Ovary (tissue), 9 donors: ENCODE data around the gene C22orf31. TPM values are rescaled to one million over a fixed set of nuclear protein-coding genes. Genes with fewer than 3 reads are reported as not detected.

ENCODE experiments used
- DNase-seq, 5 donors: peaks; one replicate each; pipeline ENCODE4 v3.0.0-alpha.2; 2019 to 2020
- H3K27ac ChIP-seq, 2 donors: fragments of 200-600 bp; one replicate each; pipeline versions ENCODE4 v1.5.1 to v1.8.0; 2019 to 2022
- H3K27me3 ChIP-seq: fragments of 200-600 bp; one replicate; pipeline ENCODE4 v1.8.0; 2022
- H3K36me3 ChIP-seq: fragments of 200-600 bp; sonication (generic); one replicate; pipeline ENCODE4 v1.5.1; 2019
- H3K4me1 ChIP-seq: one replicate; pipeline ENCODE4 v1.8.1; 2013; ENCODE audit warnings: mild to moderate bottlenecking, moderate library complexity; ENCODE audit not compliant: insufficient read depth
- H3K4me3 ChIP-seq: fragments of 200-600 bp; sonication (generic); one replicate; pipeline ENCODE4 v1.5.1; 2017
- H3K9me3 ChIP-seq, 2 donors: fragments of 200-600 bp in 1 of 2; sonication (generic) in 1 of 2; one replicate each; pipeline versions ENCODE4 v1.5.1 to v1.8.1; 2013 to 2019; ENCODE audit warnings: mild to moderate bottlenecking in 1 of 2, moderate library complexity in 1 of 2
- EP300 ChIP-seq: sonication (generic); formaldehyde crosslinking; IDR thresholded peaks from one replicate; pipeline ENCODE4 v1.6.1; 2017; ENCODE audit warnings: antibody characterized with exemption
- POLR2A ChIP-seq: fragments of 450-650 bp; IDR thresholded peaks from one replicate; pipeline ENCODE4 v1.6.1; 2017; ENCODE audit warnings: antibody characterized with exemption, mild to moderate bottlenecking, moderate library complexity
- WGBS, 3 donors: extraction: QIAGEN DNeasy Blood & Tissue Kit in 1 of 3; methylation state at CpG; one replicate each; pipeline versions ENCODE4 v1.1.5 to v1.1.7; 2013 to 2017; 5-methylcytosine and 5-hydroxymethylcytosine counted together
- intact Hi-C, 4 donors: fragments of 100-400 bp; cut with DNase I; formaldehyde crosslinking; loops; one replicate each; pipeline versions ENCODE4 v1.11.0 to v1.15.1; 2022 to 2023
- polyA plus RNA-seq, 2 donors: library from polyadenylated mRNA; stranded (reverse); fragments of 200-250 nt in 1 of 2; fragments of 350-450 nt in 1 of 2; fragmentation: Illumina TruSeq in 1 of 2; extraction: RNeasy Lipid Tissue Mini Kit (QIAGEN cat#74804) in 1 of 2; gene quantifications; one replicate each; pipeline ENCODE4 v1.2.3, GENCODE V29; 2013 to 2014
- total RNA-seq, 7 donors: library from RNA; depleted of rRNA in 2 of 7; stranded (reverse); fragments of >200 nt in 2 of 7; fragmentation: NEBNext Ultra II Directional in 3 of 7; extraction: Animal tissue kit (Norgen Biotek cat#: 25700) in 3 of 7; gene quantifications; one replicate each; pipeline versions ENCODE4 v1.1.0 to v1.2.4, GENCODE V29; 2016 to 2023
- TF ChIP-seq, protein P1 (sequence below), 3 donors: fragments of 450-650 bp in 2 of 3; fragments of 200-600 bp in 1 of 3; IDR thresholded peaks; one replicate each; pipeline versions ENCODE4 v1.5.1 to v1.8.0; 2016 to 2022; ENCODE audit warnings: antibody characterized with exemption in 3 of 3, mild to moderate bottlenecking in 1 of 3
- donor health status: DM: no; HTN: no; CAD: no; lungs with moderate emphysema.
- donor health status: DM: no; HTN: no; CAD: no.
- donor health status: Bipolar disorder and iron deficiency.
- donor health status: DM: yes; HTN: yes; CAD: no.
- donor health status: DM: no; HTN: no; CAD: no.
- donor health status: DM: yes; HTN: yes; CAD: no.

The C22orf31 gene
- total and polyA plus RNA-seq, 9 donors, result 0.20 to 0.92 (median 0.35) TPM; not detected in 2

DNA sequence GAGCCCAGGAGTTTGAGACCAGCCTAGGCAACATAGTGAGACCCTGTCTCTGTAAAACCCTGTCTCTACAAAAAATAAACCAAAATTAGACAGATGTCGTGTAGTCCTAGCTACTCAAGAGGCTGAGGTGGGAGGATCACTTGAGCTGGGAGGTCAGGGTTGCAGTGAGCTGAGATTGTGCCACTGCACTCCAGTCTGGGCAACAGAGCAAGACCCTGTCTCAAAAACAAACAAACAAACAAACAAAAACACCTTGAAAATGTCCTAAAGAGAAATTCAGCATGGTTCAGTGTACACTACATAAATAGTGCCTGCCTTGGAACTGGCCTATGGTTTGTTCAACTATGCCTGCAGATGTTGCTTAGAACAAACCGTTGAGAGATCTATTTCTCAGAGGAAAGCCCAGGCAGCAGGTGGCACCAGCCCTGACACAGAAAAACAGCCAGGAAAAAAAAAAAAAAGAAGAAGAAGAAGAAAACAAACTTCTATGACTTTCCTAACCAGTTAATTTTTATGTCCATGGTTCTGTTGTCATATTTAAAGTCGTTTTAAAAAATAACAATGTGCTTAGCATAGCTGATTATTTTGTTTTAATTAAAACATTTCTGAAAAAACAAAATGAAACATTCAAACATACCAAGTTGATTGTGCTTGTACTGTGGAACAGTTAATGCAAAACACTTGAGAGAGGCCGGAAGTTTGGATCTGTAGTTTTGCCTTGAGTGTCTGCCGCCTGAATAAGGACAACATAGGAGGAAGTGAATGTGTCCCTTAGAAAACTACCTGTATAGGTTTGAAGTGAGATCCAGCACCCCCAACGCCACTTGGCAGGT, 16.6 kb upstream of the C22orf31 start:
- no peak overlapping the region for H3K4me3 ChIP-seq
- H3K36me3 ChIP-seq, result no peaks in the 10 kb centered on the region
- peak overlapping the region; percentile 36 to 56 for H3K27ac ChIP-seq
- 9 to 31% (median 17%) methylated on average over 6 of the region's 6 CpGs for WGBS, 3 donors
- TF ChIP-seq POLR2A, result no peak
- TF ChIP-seq, protein P1, sequence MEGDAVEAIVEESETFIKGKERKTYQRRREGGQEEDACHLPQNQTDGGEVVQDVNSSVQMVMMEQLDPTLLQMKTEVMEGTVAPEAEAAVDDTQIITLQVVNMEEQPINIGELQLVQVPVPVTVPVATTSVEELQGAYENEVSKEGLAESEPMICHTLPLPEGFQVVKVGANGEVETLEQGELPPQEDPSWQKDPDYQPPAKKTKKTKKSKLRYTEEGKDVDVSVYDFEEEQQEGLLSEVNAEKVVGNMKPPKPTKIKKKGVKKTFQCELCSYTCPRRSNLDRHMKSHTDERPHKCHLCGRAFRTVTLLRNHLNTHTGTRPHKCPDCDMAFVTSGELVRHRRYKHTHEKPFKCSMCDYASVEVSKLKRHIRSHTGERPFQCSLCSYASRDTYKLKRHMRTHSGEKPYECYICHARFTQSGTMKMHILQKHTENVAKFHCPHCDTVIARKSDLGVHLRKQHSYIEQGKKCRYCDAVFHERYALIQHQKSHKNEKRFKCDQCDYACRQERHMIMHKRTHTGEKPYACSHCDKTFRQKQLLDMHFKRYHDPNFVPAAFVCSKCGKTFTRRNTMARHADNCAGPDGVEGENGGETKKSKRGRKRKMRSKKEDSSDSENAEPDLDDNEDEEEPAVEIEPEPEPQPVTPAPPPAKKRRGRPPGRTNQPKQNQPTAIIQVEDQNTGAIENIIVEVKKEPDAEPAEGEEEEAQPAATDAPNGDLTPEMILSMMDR (IDR thresholded peaks at IDR 0.05), result no peak
- no peak for TF ChIP-seq EP300
- H3K9me3 ChIP-seq, result no peaks in the 10 kb centered on the region
- DNase-seq, result peak in 1 of 5 donors; percentile 49
- no peaks in the 10 kb centered on the region for H3K27me3 ChIP-seq
- peaks cover 30% of the 10 kb centered on the region for H3K4me1 ChIP-seq
- intact Hi-C loops, result loop anchor here in 1 of 4 donors (10.0 kb wide), 1 partner anchor 77 kb away; no protein-coding TSS in a partner anchor

GRCh38 chr22:29074276-29074772, 12.7 kb upstream of the C22orf31 start:
- H3K27me3 ChIP-seq, result no peaks in the 10 kb centered on the region
- TF ChIP-seq, protein P1 (IDR thresholded peaks at IDR 0.05), result no peak
- TF ChIP-seq EP300 (no peak), POLR2A (no peak)
- H3K27ac ChIP-seq, result peak overlapping the region in 1 of 2 donors; percentile 46
- H3K4me1 ChIP-seq, result peaks cover 11% of the 10 kb centered on the region
- no peak for DNase-seq
- no peaks in the 10 kb centered on the region for H3K9me3 ChIP-seq
- intact Hi-C loops, result loop anchor here in 2 of 4 donors (5.0 to 10.0 kb wide), 2 partner anchors 78 to 80 kb away; no protein-coding TSS in a partner anchor
- no peaks in the 10 kb centered on the region for H3K36me3 ChIP-seq
- H3K4me3 ChIP-seq, result peak overlapping the region; percentile 92
- WGBS, 3 donors, result 21 to 34% (median 30%) methylated on average over 10 of the region's 10 CpGs

GRCh38 chr22:29073618-29074275, 12.1 kb upstream of the C22orf31 start:
- 1 to 2% (median 1%) methylated on average over 42 to 53 of the region's 53 CpGs for WGBS, 3 donors
- TF ChIP-seq POLR2A (no peak), EP300 (no peak)
- TF ChIP-seq, protein P1 (IDR thresholded peaks at IDR 0.05), result peak in 1 of 3 donors; percentile 25
- Histone ChIP-seq H3K4me3 (peak overlapping the region; percentile 92), H3K9me3 (no peaks in the 10 kb centered on the region), H3K36me3 (no peaks in the 10 kb centered on the region), H3K27ac (peak overlapping the region; percentile 34 to 46), H3K4me1 (peaks cover 8% of the 10 kb centered on the region), H3K27me3 (no peaks in the 10 kb centered on the region)
- DNase-seq, result peak; percentile 52 to 77 (median 69)
- intact Hi-C loops, result loop anchor here in 2 of 4 donors (5.0 to 10.0 kb wide), 2 partner anchors 79 to 81 kb away; no protein-coding TSS in a partner anchor

DNA sequence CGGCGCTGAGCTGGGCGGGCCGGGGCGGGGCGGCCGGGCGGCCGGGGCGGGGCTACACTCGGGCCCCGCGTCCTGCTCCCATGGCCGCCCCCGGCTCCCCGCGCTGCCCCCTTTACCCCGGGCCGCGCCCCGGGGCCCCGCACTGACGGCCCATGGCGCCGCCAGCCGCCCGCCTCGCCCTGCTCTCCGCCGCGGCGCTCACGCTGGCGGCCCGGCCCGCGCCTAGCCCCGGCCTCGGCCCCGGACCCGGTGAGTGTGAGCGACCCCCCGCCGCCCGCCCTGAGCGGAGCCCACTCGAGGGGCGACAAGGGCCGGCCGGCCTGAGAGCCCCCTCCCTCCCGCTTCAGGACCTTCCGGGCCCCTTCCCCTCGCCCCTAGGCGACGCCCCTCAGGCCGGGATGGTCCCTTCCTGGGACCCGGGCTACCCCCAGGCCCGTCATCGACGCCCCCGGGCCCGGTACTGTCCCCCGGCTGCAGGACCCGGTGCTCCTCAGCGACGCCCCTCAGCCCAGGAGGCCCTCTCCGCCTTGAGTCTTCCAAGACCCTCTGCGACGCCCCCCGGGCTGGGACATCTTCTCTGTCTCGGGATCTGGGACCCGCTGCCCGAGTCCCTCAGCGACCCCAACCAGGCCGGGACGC, 11.5 kb upstream of the C22orf31 start, which contains the start of gene KREMEN1:
KREMEN1 (plus strand) TSS at position 57 of the 639 bp plus-strand sequence; CDS start at position 153, 96 bp downstream.
- peak within 1 kb of the TSS; percentile 92 for H3K4me3 ChIP-seq
- intact Hi-C loops, result loop anchor here in 2 of 4 donors (5.0 to 10.0 kb wide), 2 partner anchors 79 to 82 kb away; no protein-coding TSS in a partner anchor
- peak; percentile 41 to 68 (median 55) for DNase-seq
- no peak for TF ChIP-seq EP300
- H3K27me3 ChIP-seq, result no peaks in the 10 kb centered on the region
- WGBS, 3 donors, result 1 to 3% (median 2%) methylated on average over 15 to 74 of the region's 76 CpGs
- no peaks in the 10 kb centered on the region for H3K36me3 ChIP-seq
- H3K9me3 ChIP-seq, result no peaks in the 10 kb centered on the region
- peak within 1 kb of the TSS; percentile 51 to 61 for H3K27ac ChIP-seq
- H3K4me1 ChIP-seq, result peaks cover 6% of the 10 kb centered on the region
